ENCODE results near the gene SLC1A1. TPM values are rescaled to one million over a fixed set of nuclear protein-coding genes. Genes with fewer than 3 reads are reported as not detected.

Gene SLC1A1
- total RNA-seq, 4 donors from 2014 or later, result 6.8 to 19.2 (median 11.8) TPM

- TF ChIP-seq POLR2A (IDR thresholded peaks at IDR 0.05) (no peak), CTCF (IDR thresholded peaks at IDR 0.05) (no peak)
- H3K9me3 ChIP-seq, result no peaks in the 10 kb centered on the region
Observed at GRCh38 chr9:4496497-4496896, 6.2 kb downstream of the SLC1A1 start.

GRCh38 chr9:4497395-4497794, 7.1 kb downstream of the SLC1A1 start:
- Histone ChIP-seq H3K4me1 (no peaks in the 10 kb centered on the region), H3K27ac (no peak overlapping the region), H3K36me3 (no peaks in the 10 kb centered on the region), H3K27me3 (no peaks in the 10 kb centered on the region), H3K4me3 (no peak overlapping the region), H3K9me3 (no peaks in the 10 kb centered on the region)
- intact Hi-C loops (cut with DNase I; ENCODE audit: low total_unique reads), result no loop called here
- no peak for DNase-seq
- TF ChIP-seq CTCF (IDR thresholded peaks at IDR 0.05) (no peak), POLR2A (IDR thresholded peaks at IDR 0.05) (no peak)

More at GRCh38 chr9:4496497-4496896, 6.2 kb downstream of the SLC1A1 start:
- H3K27me3 ChIP-seq, result no peaks in the 10 kb centered on the region
- no peaks in the 10 kb centered on the region for H3K36me3 ChIP-seq
- no peaks in the 10 kb centered on the region for H3K4me1 ChIP-seq
- no peak overlapping the region for H3K4me3 ChIP-seq
- no peak for DNase-seq
- intact Hi-C loops (cut with DNase I; ENCODE audit: low total_unique reads), result no loop called here
- H3K27ac ChIP-seq, result no peak overlapping the region

- Histone ChIP-seq H3K36me3 (no peaks in the 10 kb centered on the region), H3K4me3 (no peak overlapping the region), H3K4me1 (no peaks in the 10 kb centered on the region), H3K27me3 (no peaks in the 10 kb centered on the region), H3K9me3 (no peaks in the 10 kb centered on the region), H3K27ac (no peak overlapping the region)
- intact Hi-C loops (cut with DNase I; ENCODE audit: low total_unique reads), result no loop called here
- TF ChIP-seq CTCF (IDR thresholded peaks at IDR 0.05), result no peak
- TF ChIP-seq POLR2A (IDR thresholded peaks at IDR 0.05), result no peak
- no peak for DNase-seq
Observed at GRCh38 chr9:4497855-4498254, 7.6 kb downstream of the SLC1A1 start.

GRCh38 chr9:4499917-4500316, 9.6 kb downstream of the SLC1A1 start:
- no peaks in the 10 kb centered on the region for H3K9me3 ChIP-seq
- no peaks in the 10 kb centered on the region for H3K27me3 ChIP-seq
- H3K27ac ChIP-seq, result no peak overlapping the region
- DNase-seq, result no peak
- H3K4me3 ChIP-seq, result no peak overlapping the region
- no peaks in the 10 kb centered on the region for H3K36me3 ChIP-seq
- TF ChIP-seq POLR2A (IDR thresholded peaks at IDR 0.05) (no peak), CTCF (IDR thresholded peaks at IDR 0.05) (no peak)
- intact Hi-C loops (cut with DNase I; ENCODE audit: low total_unique reads), result no loop called here
- H3K4me1 ChIP-seq, result no peaks in the 10 kb centered on the region

- Histone ChIP-seq H3K36me3 (no peaks in the 10 kb centered on the region), H3K27me3 (no peaks in the 10 kb centered on the region), H3K4me1 (no peaks in the 10 kb centered on the region), H3K27ac (no peak overlapping the region), H3K9me3 (no peaks in the 10 kb centered on the region), H3K4me3 (no peak overlapping the region)
- intact Hi-C loops (cut with DNase I; ENCODE audit: low total_unique reads), result no loop called here
- no peak for DNase-seq
- TF ChIP-seq POLR2A (IDR thresholded peaks at IDR 0.05) (no peak), CTCF (IDR thresholded peaks at IDR 0.05) (no peak)
Observed at GRCh38 chr9:4501147-4501507, 10.9 kb downstream of the SLC1A1 start.

Data from uterus (tissue), 4 donors.